ENCODE data around the gene PDE11A.

Gene PDE11A

GRCh38 chr2:177633111-177633510 is 439.5 kb downstream of the PDE11A start:
- no peak for DNase-seq (ENCODE audit: low read depth, low spot score)

- DNase-seq (ENCODE audit: low read depth, low spot score), result no peak
Observed at GRCh38 chr2:177631680-177632079, 440.9 kb downstream of the PDE11A start.

- no peak for DNase-seq (ENCODE audit: low read depth, low spot score)
Observed at GRCh38 chr2:177629357-177630024, 443.1 kb downstream of the PDE11A start.

GRCh38 chr2:177628831-177629230 is 443.7 kb downstream of the PDE11A start:
- no peak for DNase-seq (ENCODE audit: low read depth, low spot score)

GRCh38 chr2:177625744-177626650 is 446.6 kb downstream of the PDE11A start:
- DNase-seq (ENCODE audit: low read depth, low spot score), result no peak

GRCh38 chr2:177622521-177622920 is 450.1 kb downstream of the PDE11A start:
- DNase-seq (ENCODE audit: low read depth, low spot score), result no peak

GRCh38 chr2:177619986-177620385 is 452.6 kb downstream of the PDE11A start:
- no peak for DNase-seq (ENCODE audit: low read depth, low spot score)

- no peak for DNase-seq (ENCODE audit: low read depth, low spot score)
Observed at GRCh38 chr2:177619461-177619860, 453.1 kb downstream of the PDE11A start.

- peak; percentile 50 for DNase-seq (ENCODE audit: low read depth, low spot score)
Observed at GRCh38 chr2:177618255-177619253, 454.0 kb downstream of the PDE11A start.

- DNase-seq (ENCODE audit: low read depth, low spot score), result no peak
Observed at GRCh38 chr2:177617849-177618248, 454.7 kb downstream of the PDE11A start.

- DNase-seq (ENCODE audit: low read depth, low spot score), result no peak
Observed at GRCh38 chr2:177616731-177617130, 455.8 kb downstream of the PDE11A start.

GRCh38 chr2:177616066-177616465 is 456.5 kb downstream of the PDE11A start:
- no peak for DNase-seq (ENCODE audit: low read depth, low spot score)

GRCh38 chr2:177612659-177613058 is 459.9 kb downstream of the PDE11A start:
- no peak for DNase-seq (ENCODE audit: low read depth, low spot score)

GRCh38 chr2:177611310-177611886 is 461.2 kb downstream of the PDE11A start:
- DNase-seq (ENCODE audit: low read depth, low spot score), result no peak

GRCh38 chr2:177610813-177611212 is 461.8 kb downstream of the PDE11A start:
- DNase-seq (ENCODE audit: low read depth, low spot score), result no peak

GRCh38 chr2:177606636-177607035 is 465.9 kb downstream of the PDE11A start:
- DNase-seq (ENCODE audit: low read depth, low spot score), result no peak

- peak; percentile 50 for DNase-seq (ENCODE audit: low read depth, low spot score)
Observed at GRCh38 chr2:177604271-177605065, 468.1 kb downstream of the PDE11A start.

- DNase-seq (ENCODE audit: low read depth, low spot score), result no peak
Observed at GRCh38 chr2:177603768-177604167, 468.8 kb downstream of the PDE11A start.

- no peak for DNase-seq (ENCODE audit: low read depth, low spot score)
Observed at GRCh38 chr2:177603181-177603580, 469.4 kb downstream of the PDE11A start.

GRCh38 chr2:177602611-177603164 is 469.9 kb downstream of the PDE11A start:
- no peak for DNase-seq (ENCODE audit: low read depth, low spot score)

Data from iPS DF 19.7 (cell line).